K562 (cell line): Measurements from ENCODE around the gene TXNRD2.

Source experiments
- ASH1L ChIP-seq: fragments of 450-650 bp; IDR thresholded peaks from 2 replicates; pipeline ENCODE4 v1.6.1; 2018; ENCODE audit warnings: borderline replicate concordance, mild to moderate bottlenecking, low read depth; ENCODE audit not compliant: partially characterized antibody
- BCL6 ChIP-seq: fragments of 250-450 bp; sonication (Bioruptor Pico); IDR thresholded peaks from 2 replicates; pipeline ENCODE4 v1.4.0; 2020
- NFIC ChIP-seq: fragments of 450-650 bp; IDR thresholded peaks from 2 replicates; pipeline ENCODE4 v1.6.1; 2017; ENCODE audit warnings: mild to moderate bottlenecking, inconsistent platforms
- NFRKB ChIP-seq: fragments of 450-650 bp; IDR thresholded peaks from 2 replicates; pipeline ENCODE4 v1.6.1; 2016; ENCODE audit warnings: low read depth
- SPI1 ChIP-seq: IDR thresholded peaks from 2 replicates; pipeline ENCODE4 v1.6.1; 2011; ENCODE audit warnings: low read depth, low read length, control low read depth, borderline replicate concordance
- TAF1 ChIP-seq: IDR thresholded peaks from 2 replicates; pipeline ENCODE4 v1.6.1; 2011; ENCODE audit warnings: mild to moderate bottlenecking, low read length, moderate library complexity; ENCODE audit not compliant: insufficient read depth, control insufficient read depth, severe bottlenecking; ENCODE audit errors: extremely low read depth
- TEAD1 ChIP-seq, 2 experiments: fragments of 450-650 bp in 1 of 2; sonication (generic) in 1 of 2; formaldehyde crosslinking; IDR thresholded peaks; 2 replicates each; pipeline versions ENCODE4 v1.4.0 to v1.8.0; 2020 to 2022; ENCODE audit warnings: mild to moderate bottlenecking in 2 of 2, missing genetic modification reagents in 1 of 2
- ZNF707 ChIP-seq: fragments of 250-450 bp; sonication (Bioruptor Pico); conservative IDR thresholded peaks from 2 replicates; pipeline ENCODE4 v1.8.0; 2022; ENCODE audit warnings: inconsistent platforms, mild to moderate bottlenecking, moderate library complexity
- TF ChIP-seq, protein P1 (sequence below), 3 experiments: IDR thresholded peaks in 2 of 3; conservative IDR thresholded peaks in 1 of 3; 2 replicates each; pipeline ENCODE4 v1.5.1; 2011 to 2012; ENCODE audit warnings: low read length in 3 of 3, mild to moderate bottlenecking in 3 of 3, control low read depth in 2 of 3, improper control_type of control experiment in 1 of 3, inconsistent platforms in 1 of 3, low read depth in 1 of 3, mixed read lengths in 1 of 3, moderate library complexity in 1 of 3; ENCODE audit not compliant: insufficient read depth in 2 of 3

DNA sequence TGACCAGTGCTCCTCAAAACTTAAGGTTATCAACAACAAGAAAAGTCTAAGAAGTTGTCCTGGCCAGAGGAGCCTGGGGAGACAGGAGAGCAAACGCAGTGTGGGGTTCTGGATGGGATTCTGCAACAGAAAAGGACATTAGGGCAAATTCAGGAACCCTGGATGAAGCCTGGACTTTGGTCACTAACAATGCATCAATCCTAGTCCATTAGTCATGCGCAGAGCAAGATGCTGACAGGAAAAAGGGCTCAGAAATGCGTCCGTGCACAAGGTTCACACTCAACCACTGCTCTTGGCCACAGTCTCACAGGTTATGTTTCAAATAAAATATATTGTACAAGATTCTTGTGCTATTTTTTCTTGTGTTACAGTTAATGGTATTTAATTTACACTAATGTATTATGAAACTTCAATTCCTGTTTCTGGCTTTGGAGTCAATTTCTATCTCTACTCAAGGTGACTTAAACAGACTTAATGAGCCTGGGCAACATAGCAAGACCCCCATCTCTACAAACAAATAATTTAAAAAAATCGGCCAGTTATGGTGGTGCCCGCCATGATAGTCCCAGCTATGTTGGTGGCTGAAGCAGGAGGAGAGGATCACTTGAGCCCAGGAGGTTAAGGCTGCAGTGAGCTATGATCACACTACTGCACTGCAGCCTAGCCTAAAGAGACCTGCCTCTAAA lies 100.5 kb downstream of the TXNRD2 start:
- TF ChIP-seq ZNF707 (CRISPR knock-in tag) (no peak), NFIC (no peak), TEAD1 (CRISPR knock-in tag; IDR thresholded peaks at IDR 0.05) (no peak), TAF1 (no peak), SPI1 (no peak), ASH1L (no peak), BCL6 (CRISPR knock-in tag) (no peak), NFRKB (no peak)
- TF ChIP-seq, protein P1, sequence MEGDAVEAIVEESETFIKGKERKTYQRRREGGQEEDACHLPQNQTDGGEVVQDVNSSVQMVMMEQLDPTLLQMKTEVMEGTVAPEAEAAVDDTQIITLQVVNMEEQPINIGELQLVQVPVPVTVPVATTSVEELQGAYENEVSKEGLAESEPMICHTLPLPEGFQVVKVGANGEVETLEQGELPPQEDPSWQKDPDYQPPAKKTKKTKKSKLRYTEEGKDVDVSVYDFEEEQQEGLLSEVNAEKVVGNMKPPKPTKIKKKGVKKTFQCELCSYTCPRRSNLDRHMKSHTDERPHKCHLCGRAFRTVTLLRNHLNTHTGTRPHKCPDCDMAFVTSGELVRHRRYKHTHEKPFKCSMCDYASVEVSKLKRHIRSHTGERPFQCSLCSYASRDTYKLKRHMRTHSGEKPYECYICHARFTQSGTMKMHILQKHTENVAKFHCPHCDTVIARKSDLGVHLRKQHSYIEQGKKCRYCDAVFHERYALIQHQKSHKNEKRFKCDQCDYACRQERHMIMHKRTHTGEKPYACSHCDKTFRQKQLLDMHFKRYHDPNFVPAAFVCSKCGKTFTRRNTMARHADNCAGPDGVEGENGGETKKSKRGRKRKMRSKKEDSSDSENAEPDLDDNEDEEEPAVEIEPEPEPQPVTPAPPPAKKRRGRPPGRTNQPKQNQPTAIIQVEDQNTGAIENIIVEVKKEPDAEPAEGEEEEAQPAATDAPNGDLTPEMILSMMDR (IDR thresholded peaks at IDR 0.05 in 2 of 3, conservative IDR thresholded peaks at IDR 0.05 in 1 of 3; ENCODE audit: insufficient read depth in 2 of 3, low read depth in 1 of 3, low read length in 3 of 3), result no peak
